Hepatocyte (in vitro differentiated cells): Measurements from ENCODE around the gene ECHS1. TPM values are rescaled to one million over a fixed set of nuclear protein-coding genes. Genes with fewer than 3 reads are reported as not detected.
"Not testable (repeated sequence)": the region's sequence is repeated elsewhere in the genome, so short reads cannot be mapped to it uniquely, and the experiment has no call there.

Source experiments
- DNase-seq: peaks from one replicate; pipeline ENCODE4 v3.0.0-alpha.2; 2016; ENCODE audit warnings: low spot score
- H2AFZ ChIP-seq: fragments of 200-600 bp; sonication (generic); 2 replicates; pipeline ENCODE4 v1.6.0; 2016; ENCODE audit warnings: antibody characterized with exemption, mild to moderate bottlenecking
- H3K27ac ChIP-seq: fragments of 200-600 bp; sonication (generic); 2 replicates; pipeline ENCODE4 v1.5.1; 2016; ENCODE audit warnings: mild to moderate bottlenecking
- H3K27me3 ChIP-seq: fragments of 200-600 bp; sonication (generic); 2 replicates; pipeline ENCODE4 v1.6.1; 2016
- H3K36me3 ChIP-seq: fragments of 200-600 bp; sonication (generic); replicated peaks from 2 replicates; pipeline ENCODE4 v1.5.1; 2016; ENCODE audit warnings: low read depth; ENCODE audit not compliant: insufficient read depth
- H3K4me1 ChIP-seq: fragments of 200-600 bp; sonication (generic); 2 replicates; pipeline ENCODE4 v1.5.1; 2016; ENCODE audit warnings: mild to moderate bottlenecking, moderate library complexity; ENCODE audit not compliant: insufficient read depth
- H3K4me2 ChIP-seq: fragments of 200-600 bp; sonication (generic); 2 replicates; pipeline ENCODE4 v1.6.0; 2016
- H3K4me3 ChIP-seq: fragments of 200-600 bp; sonication (generic); 2 replicates; pipeline ENCODE4 v1.5.1; 2016; ENCODE audit warnings: mild to moderate bottlenecking
- H3K79me2 ChIP-seq: fragments of 200-600 bp; sonication (generic); 2 replicates; pipeline ENCODE4 v1.6.0; 2017; ENCODE audit warnings: mild to moderate bottlenecking
- H3K9me2 ChIP-seq: fragments of 200-600 bp; sonication (generic); replicated peaks from 2 replicates; pipeline ENCODE4 v1.6.0; 2017; ENCODE audit warnings: mild to moderate bottlenecking; ENCODE audit not compliant: insufficient read depth
- H3K9me3 ChIP-seq: fragments of 200-600 bp; sonication (generic); 2 replicates; pipeline ENCODE4 v1.5.1; 2016; ENCODE audit warnings: low read depth, mild to moderate bottlenecking
- H4K20me1 ChIP-seq: fragments of 200-600 bp; sonication (generic); 2 replicates; pipeline ENCODE4 v1.6.0; 2016; ENCODE audit warnings: mild to moderate bottlenecking; ENCODE audit not compliant: insufficient read depth, poor library complexity, severe bottlenecking
- EZH2 ChIP-seq: fragments of 200-600 bp; sonication (generic); IDR thresholded peaks from 2 replicates; pipeline ENCODE4 v1.6.1; 2016; ENCODE audit warnings: antibody characterized with exemption, mild to moderate bottlenecking, borderline replicate concordance
- EZH2phosphoT487 ChIP-seq: fragments of 200-600 bp; sonication (generic); IDR thresholded peaks from one replicate; pipeline ENCODE4 v1.6.1; 2018; ENCODE audit warnings: antibody characterized with exemption, mild to moderate bottlenecking, low read depth, moderate library complexity; ENCODE audit not compliant: unreplicated experiment, severe bottlenecking
- WGBS: methylation state at CpG from one replicate; pipeline ENCODE4 v1.1.6; 2016; ENCODE audit warnings: low lambda C conversion rate; ENCODE audit errors: missing lambda C conversion rate; 5-methylcytosine and 5-hydroxymethylcytosine counted together
- polyA plus RNA-seq: library from polyadenylated mRNA; unstranded; fragments of >200 nt; fragmentation: Nextera tagmentation; extraction: Ambion mirVana; gene quantifications from 2 replicates; pipeline ENCODE4 v1.2.1, GENCODE V29; 2016
- total RNA-seq: library from RNA; depleted of rRNA; stranded (reverse); fragments of >200 nt; gene quantifications from 2 replicates; pipeline ENCODE4 v1.2.3, GENCODE V29; 2014
- TF ChIP-seq, protein P1 (sequence below): fragments of 200-600 bp; sonication (generic); IDR thresholded peaks from 2 replicates; pipeline ENCODE4 v1.5.1; 2016; ENCODE audit warnings: antibody characterized with exemption, mild to moderate bottlenecking; ENCODE audit not compliant: poor library complexity

ECHS1 gene
- total and polyA plus RNA-seq, 2 experiments from 2014 or later: 146 to 204 TPM

GRCh38 chr10:133377025-133377817 lies 4.1 kb upstream of the ECHS1 start:
- Histone ChIP-seq H3K27ac (peak overlapping the region; percentile 99), H3K27me3 (no peaks in the 10 kb centered on the region), H4K20me1 (no peaks in the 10 kb centered on the region), H3K4me2 (peak overlapping the region; percentile 100), H3K9me2 (no peaks in the 10 kb centered on the region), H3K36me3 (no peaks in the 10 kb centered on the region), H2AFZ (no peak overlapping the region), H3K4me3 (no peak overlapping the region), H3K9me3 (no peaks in the 10 kb centered on the region), H3K4me1 (peaks cover 13% of the 10 kb centered on the region), H3K79me2 (peaks cover 14% of the 10 kb centered on the region)
- 93% methylated on average over 30 of the region's 30 CpGs for WGBS
- DNase-seq: no peak
- TF ChIP-seq EZH2: no peak
- TF ChIP-seq EZH2phosphoT487: no peak

- not testable (repeated sequence) for H3K4me3 ChIP-seq, H3K27me3 ChIP-seq, H3K27ac ChIP-seq, H3K9me2 ChIP-seq, DNase-seq, H3K9me3 ChIP-seq, H4K20me1 ChIP-seq, H3K4me2 ChIP-seq, H2AFZ ChIP-seq, H3K36me3 ChIP-seq
- H3K79me2 ChIP-seq: peaks cover 19% of the 10 kb centered on the region
- H3K4me1 ChIP-seq: peaks cover 13% of the 10 kb centered on the region
- 93% methylated on average over 5 of the region's 5 CpGs for WGBS
Observed at GRCh38 chr10:133376183-133376582, 3.0 kb upstream of the ECHS1 start.

DNA sequence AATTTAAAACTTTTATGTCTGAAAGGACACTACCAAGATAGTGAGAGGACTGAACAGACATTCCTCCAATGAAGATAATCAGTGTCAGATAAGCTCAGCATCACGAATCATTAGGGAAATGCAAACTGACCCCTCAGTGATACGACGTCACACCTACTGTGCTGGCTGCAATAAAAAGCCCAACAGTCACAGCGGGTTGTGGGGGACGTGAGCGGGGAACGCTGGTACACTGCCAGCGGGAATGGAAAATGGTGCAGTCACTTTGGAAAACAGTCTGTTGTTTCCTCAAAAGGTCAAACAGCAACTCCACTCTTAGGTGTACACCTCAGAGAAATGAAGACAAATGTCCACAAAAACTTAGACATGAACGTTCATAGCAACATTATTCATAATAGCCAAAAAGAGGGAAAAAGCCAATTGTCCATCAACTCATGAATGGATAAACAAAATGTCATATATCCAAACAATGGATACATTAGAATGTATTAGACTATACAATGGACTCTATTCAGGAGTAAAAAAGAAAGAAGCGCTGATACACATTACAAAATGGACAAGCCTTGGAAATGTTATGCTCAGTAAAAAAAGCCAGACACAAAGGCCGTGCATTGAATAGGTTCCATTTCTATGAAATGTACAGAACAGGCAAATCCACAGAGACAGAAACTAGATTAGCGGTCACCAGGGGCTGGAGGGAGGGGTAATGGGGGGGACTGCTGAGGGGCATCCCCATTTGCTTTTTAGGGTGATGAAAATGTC lies 2.4 kb upstream of the ECHS1 start:
- no peak overlapping the region for H3K4me3 ChIP-seq
- H3K27ac ChIP-seq: peak overlapping the region; percentile 12
- 70% methylated on average over 12 of the region's 12 CpGs for WGBS
- no peak overlapping the region for H2AFZ ChIP-seq
- no peak for DNase-seq
- H3K79me2 ChIP-seq: peaks cover 19% of the 10 kb centered on the region
- H3K4me1 ChIP-seq: peaks cover 13% of the 10 kb centered on the region
- no peaks in the 10 kb centered on the region for H3K9me3 ChIP-seq
- no peaks in the 10 kb centered on the region for H3K27me3 ChIP-seq
- no peaks in the 10 kb centered on the region for H3K36me3 ChIP-seq
- no peak for TF ChIP-seq EZH2
- no peak overlapping the region for H3K4me2 ChIP-seq
- no peaks in the 10 kb centered on the region for H3K9me2 ChIP-seq
- H4K20me1 ChIP-seq: no peaks in the 10 kb centered on the region

DNA sequence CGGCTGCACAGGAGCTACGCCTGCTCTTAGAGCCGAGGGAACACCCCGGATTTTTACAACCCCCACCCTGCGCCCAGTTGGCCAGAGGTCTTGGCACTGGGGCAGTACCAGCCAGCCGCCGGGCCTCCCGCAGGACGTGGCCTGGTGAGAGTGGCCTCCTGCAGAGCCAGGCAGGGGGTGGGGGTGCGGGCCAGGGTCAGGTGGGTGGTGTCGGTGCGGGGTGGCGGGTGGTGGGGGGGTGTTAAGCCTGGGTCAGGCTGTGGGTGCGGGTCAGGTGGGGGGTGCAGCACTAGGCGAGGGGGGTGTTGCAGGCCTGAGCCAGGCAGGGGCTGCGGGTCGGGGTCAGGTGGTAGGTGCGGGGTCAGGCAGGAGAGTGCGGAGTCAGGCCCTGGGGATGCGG lies 647 bp downstream of the ECHS1 start:
- no peaks in the 10 kb centered on the region for H3K9me2 ChIP-seq
- WGBS: 89% methylated on average over 8 of the region's 20 CpGs
- H3K79me2 ChIP-seq: peaks cover 9% of the 10 kb centered on the region
- no peaks in the 10 kb centered on the region for H3K9me3 ChIP-seq
- peak overlapping the region; percentile 90 for H3K4me2 ChIP-seq
- no peaks in the 10 kb centered on the region for H4K20me1 ChIP-seq
- DNase-seq: no peak
- H2AFZ ChIP-seq: no peak overlapping the region
- no peak overlapping the region for H3K27ac ChIP-seq
- no peak overlapping the region for H3K4me3 ChIP-seq
- TF ChIP-seq, protein P1, sequence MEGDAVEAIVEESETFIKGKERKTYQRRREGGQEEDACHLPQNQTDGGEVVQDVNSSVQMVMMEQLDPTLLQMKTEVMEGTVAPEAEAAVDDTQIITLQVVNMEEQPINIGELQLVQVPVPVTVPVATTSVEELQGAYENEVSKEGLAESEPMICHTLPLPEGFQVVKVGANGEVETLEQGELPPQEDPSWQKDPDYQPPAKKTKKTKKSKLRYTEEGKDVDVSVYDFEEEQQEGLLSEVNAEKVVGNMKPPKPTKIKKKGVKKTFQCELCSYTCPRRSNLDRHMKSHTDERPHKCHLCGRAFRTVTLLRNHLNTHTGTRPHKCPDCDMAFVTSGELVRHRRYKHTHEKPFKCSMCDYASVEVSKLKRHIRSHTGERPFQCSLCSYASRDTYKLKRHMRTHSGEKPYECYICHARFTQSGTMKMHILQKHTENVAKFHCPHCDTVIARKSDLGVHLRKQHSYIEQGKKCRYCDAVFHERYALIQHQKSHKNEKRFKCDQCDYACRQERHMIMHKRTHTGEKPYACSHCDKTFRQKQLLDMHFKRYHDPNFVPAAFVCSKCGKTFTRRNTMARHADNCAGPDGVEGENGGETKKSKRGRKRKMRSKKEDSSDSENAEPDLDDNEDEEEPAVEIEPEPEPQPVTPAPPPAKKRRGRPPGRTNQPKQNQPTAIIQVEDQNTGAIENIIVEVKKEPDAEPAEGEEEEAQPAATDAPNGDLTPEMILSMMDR: no peak
- TF ChIP-seq EZH2phosphoT487 (no peak), EZH2 (no peak)
- H3K36me3 ChIP-seq: no peaks in the 10 kb centered on the region
- no peaks in the 10 kb centered on the region for H3K27me3 ChIP-seq
- H3K4me1 ChIP-seq: no peaks in the 10 kb centered on the region
